ENCODE results near the gene CABP5. TPM values are rescaled to one million over a fixed set of nuclear protein-coding genes. Genes with fewer than 3 reads are reported as not detected.
A peak's percentile ranks its signal among the peaks of the same experiment; 100 is the strongest.

The CABP5 gene
- polyA plus RNA-seq, 3 donors = 0.17 TPM; not detected in 2

- Histone ChIP-seq H3K4me1 (ENCODE audit: control insufficient read depth in 1 of 2, insufficient read depth in 2 of 2, low read length in 2 of 2) (no peaks in the 10 kb centered on the region), H3K79me2 (ENCODE audit: insufficient read depth, low read length) (no peaks in the 10 kb centered on the region), H4K20me1 (ENCODE audit: insufficient read depth, low read length) (no peaks in the 10 kb centered on the region), H3K9me3 (replicated peaks in 1 of 2; ENCODE audit: control insufficient read depth in 1 of 2, insufficient read depth in 1 of 2, low read length in 2 of 2) (peaks cover 0 to 5% of the 10 kb centered on the region in 2 donors), H3K36me3 (replicated peaks in 1 of 2; ENCODE audit: control insufficient read depth in 1 of 2, insufficient read depth in 2 of 2, low read length in 2 of 2) (no peaks in the 10 kb centered on the region), H3K4me3 (replicated peaks in 1 of 3; ENCODE audit: low read depth in 2 of 3, low read length in 3 of 3) (no peak overlapping the region), H3K9ac (ENCODE audit: insufficient read depth, low read length, poor library complexity, severe bottlenecking) (no peak overlapping the region), H2AFZ (ENCODE audit: insufficient read depth, low read depth, low read length, poor library complexity, severe bottlenecking) (no peak overlapping the region), H3K27ac (ENCODE audit: low read depth in 1 of 2, low read length in 2 of 2) (no peak overlapping the region), H3K27me3 (ENCODE audit: control insufficient read depth in 2 of 2, insufficient read depth in 2 of 2, low read length in 2 of 2) (peaks cover 0 to 2% of the 10 kb centered on the region in 2 donors), H3K4me2 (replicated peaks; ENCODE audit: extremely low read depth, low read length, poor library complexity, severe bottlenecking) (no peak overlapping the region)
- peaks cover 0 to under 1% (median 0%) of the 10 kb centered on the region in 3 donors for H3K27me3 Mint-ChIP-seq (ENCODE audit: low read depth in 3 of 3)
- no peak overlapping the region for H3K27ac Mint-ChIP-seq
- no peaks in the 10 kb centered on the region for H3K4me1 Mint-ChIP-seq
- H3K4me3 Mint-ChIP-seq = no peak overlapping the region
- H3K9me3 Mint-ChIP-seq = peaks cover 2 to 14% (median 7%) of the 10 kb centered on the region in 7 donors
- TF ChIP-seq, protein P1, sequence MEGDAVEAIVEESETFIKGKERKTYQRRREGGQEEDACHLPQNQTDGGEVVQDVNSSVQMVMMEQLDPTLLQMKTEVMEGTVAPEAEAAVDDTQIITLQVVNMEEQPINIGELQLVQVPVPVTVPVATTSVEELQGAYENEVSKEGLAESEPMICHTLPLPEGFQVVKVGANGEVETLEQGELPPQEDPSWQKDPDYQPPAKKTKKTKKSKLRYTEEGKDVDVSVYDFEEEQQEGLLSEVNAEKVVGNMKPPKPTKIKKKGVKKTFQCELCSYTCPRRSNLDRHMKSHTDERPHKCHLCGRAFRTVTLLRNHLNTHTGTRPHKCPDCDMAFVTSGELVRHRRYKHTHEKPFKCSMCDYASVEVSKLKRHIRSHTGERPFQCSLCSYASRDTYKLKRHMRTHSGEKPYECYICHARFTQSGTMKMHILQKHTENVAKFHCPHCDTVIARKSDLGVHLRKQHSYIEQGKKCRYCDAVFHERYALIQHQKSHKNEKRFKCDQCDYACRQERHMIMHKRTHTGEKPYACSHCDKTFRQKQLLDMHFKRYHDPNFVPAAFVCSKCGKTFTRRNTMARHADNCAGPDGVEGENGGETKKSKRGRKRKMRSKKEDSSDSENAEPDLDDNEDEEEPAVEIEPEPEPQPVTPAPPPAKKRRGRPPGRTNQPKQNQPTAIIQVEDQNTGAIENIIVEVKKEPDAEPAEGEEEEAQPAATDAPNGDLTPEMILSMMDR (IDR thresholded peaks at IDR 0.05) = no peak
- no peaks in the 10 kb centered on the region for H3K36me3 Mint-ChIP-seq
- no peak for DNase-seq
- intact Hi-C loops (cut with micrococcal nuclease) = no loop called here
- WGBS (ENCODE audit: insufficient coverage) = 95% methylated on average over 9 of the region's 11 CpGs
These were observed 32.7 kb downstream of the CABP5 start for GRCh38 chr19:48010932-48011758.

- H3K79me2 ChIP-seq (ENCODE audit: insufficient read depth, low read length) = no peaks in the 10 kb centered on the region
- peaks cover 0 to 5% of the 10 kb centered on the region in 2 donors for H3K9me3 ChIP-seq (replicated peaks in 1 of 2; ENCODE audit: control insufficient read depth in 1 of 2, insufficient read depth in 1 of 2, low read length in 2 of 2)
- H3K4me3 Mint-ChIP-seq = no peak overlapping the region
- no peak overlapping the region for H3K9ac ChIP-seq (ENCODE audit: insufficient read depth, low read length, poor library complexity, severe bottlenecking)
- no peaks in the 10 kb centered on the region for H3K36me3 Mint-ChIP-seq
- no peak overlapping the region for H3K27ac Mint-ChIP-seq
- TF ChIP-seq, protein P1 (IDR thresholded peaks at IDR 0.05) = peak; percentile 13
- no peak overlapping the region for H3K27ac ChIP-seq (ENCODE audit: low read depth in 1 of 2, low read length in 2 of 2)
- no peaks in the 10 kb centered on the region for H3K36me3 ChIP-seq (replicated peaks in 1 of 2; ENCODE audit: control insufficient read depth in 1 of 2, insufficient read depth in 2 of 2, low read length in 2 of 2)
- H3K4me3 ChIP-seq (replicated peaks in 1 of 3; ENCODE audit: low read depth in 2 of 3, low read length in 3 of 3) = no peak overlapping the region
- no peaks in the 10 kb centered on the region for H3K27me3 ChIP-seq (ENCODE audit: control insufficient read depth in 2 of 2, insufficient read depth in 2 of 2, low read length in 2 of 2)
- no peak overlapping the region for H3K4me2 ChIP-seq (replicated peaks; ENCODE audit: extremely low read depth, low read length, poor library complexity, severe bottlenecking)
- no peaks in the 10 kb centered on the region for H4K20me1 ChIP-seq (ENCODE audit: insufficient read depth, low read length)
- no peaks in the 10 kb centered on the region for H3K4me1 Mint-ChIP-seq
- H2AFZ ChIP-seq (ENCODE audit: insufficient read depth, low read depth, low read length, poor library complexity, severe bottlenecking) = no peak overlapping the region
- peaks cover 0 to 6% (median 0%) of the 10 kb centered on the region in 3 donors for H3K27me3 Mint-ChIP-seq (ENCODE audit: low read depth in 3 of 3)
- no peaks in the 10 kb centered on the region for H3K4me1 ChIP-seq (ENCODE audit: control insufficient read depth in 1 of 2, insufficient read depth in 2 of 2, low read length in 2 of 2)
- peaks cover 2 to 11% (median 9%) of the 10 kb centered on the region in 7 donors for H3K9me3 Mint-ChIP-seq
- no peak for DNase-seq
- intact Hi-C loops (cut with micrococcal nuclease) = no loop called here
- WGBS (ENCODE audit: insufficient coverage) = 88% methylated on average over 5 of the region's 6 CpGs
These were observed 37.1 kb downstream of the CABP5 start for GRCh38 chr19:48006762-48007161.
